A549 (cell line): Measurements from ENCODE around the gene MARK3. TPM values are rescaled to one million over a fixed set of nuclear protein-coding genes. Genes with fewer than 3 reads are reported as not detected.

ENCODE experiments used
- ATAC-seq, 2 experiments: fragments of 200-7000 bp in 1 of 2; fragments of >200 bp in 1 of 2; cut with Nextera tagmentation in 1 of 2; cut with Tn5 transposase in 1 of 2; 3 replicates each; pipeline versions ENCODE4 v1.8.0 to v1.9.1; 2018 to 2020; ENCODE audit warnings: mild to moderate bottlenecking in 1 of 2, moderate library complexity in 1 of 2
- CTCF ChIA-PET: fragments of 300-600 bp; sonication (Branson Sonifier 250); formaldehyde crosslinking; extraction: SDS; loops from one replicate; lab custom pipeline; 2021; ENCODE audit warnings: antibody characterized with exemption, inconsistent platforms; lab: Yijun Ruan, JAX
- POLR2A ChIA-PET: fragments of 350-600 bp; formaldehyde crosslinking; extraction: SDS; loops from one replicate; lab custom pipeline; 2021; ENCODE audit warnings: antibody characterized with exemption, inconsistent platforms; lab: Yijun Ruan, JAX
- DNase-seq, 2 experiments: peaks; one replicate each; pipeline versions ENCODE4 v3.0.0 to v3.0.0-alpha.2; 2011 to 2016; ENCODE audit warnings: low read depth in 1 of 2, low spot score in 1 of 2
- FAIRE-seq: peaks from 2 replicates; lab custom pipeline; 2011; peaks lifted over from hg19 to GRCh38; lab: Jason Lieb, UNC
- H3K27ac ChIP-seq, 2 experiments: fragments of >200 bp; sonication (Bioruptor Twin); formaldehyde crosslinking; 3 replicates each; pipeline ENCODE4 v1.5.1; 2016 to 2017
- H3K4me1 ChIP-seq: fragments of >200 bp; sonication (Bioruptor Twin); formaldehyde crosslinking; 3 replicates; pipeline ENCODE4 v1.6.1; 2016
- H3K4me2 ChIP-seq: fragments of >200 bp; sonication (Bioruptor Twin); formaldehyde crosslinking; 3 replicates; pipeline ENCODE4 v1.6.1; 2016
- H3K4me3 ChIP-seq: fragments of >200 bp; sonication (Bioruptor Twin); formaldehyde crosslinking; 3 replicates; pipeline ENCODE4 v1.5.1; 2016
- H3K9me3 ChIP-seq: fragments of >200 bp; sonication (Bioruptor Twin); formaldehyde crosslinking; 3 replicates; pipeline ENCODE4 v1.6.1; 2016
- BCL3 ChIP-seq: fragments of >200 bp; sonication (Bioruptor Twin); formaldehyde crosslinking; IDR thresholded peaks from 3 replicates; pipeline ENCODE4 v1.6.1; 2016
- CBX2 ChIP-seq: fragments of 200-600 bp; sonication (generic); IDR thresholded peaks from 2 replicates; pipeline ENCODE4 v1.6.1; 2016; ENCODE audit warnings: low read depth, mild to moderate bottlenecking, borderline replicate concordance
- CBX8 ChIP-seq: fragments of 200-600 bp; sonication (generic); IDR thresholded peaks from 2 replicates; pipeline ENCODE4 v1.6.1; 2016
- CHD4 ChIP-seq: fragments of 200-600 bp; sonication (generic); IDR thresholded peaks from 2 replicates; pipeline ENCODE4 v1.6.1; 2016; ENCODE audit warnings: antibody characterized with exemption, mild to moderate bottlenecking, borderline replicate concordance
- ESRRA ChIP-seq: fragments of 150-350 bp; IDR thresholded peaks from 2 replicates; pipeline ENCODE4 v1.6.1; 2014; ENCODE audit warnings: mild to moderate bottlenecking, low read length, borderline replicate concordance
- GATA3 ChIP-seq: IDR thresholded peaks from 2 replicates; pipeline ENCODE4 v1.6.1; 2012; ENCODE audit warnings: borderline replicate concordance
- HMGXB4 ChIP-seq: fragments of 250-450 bp; sonication (Bioruptor Pico); IDR thresholded peaks from 2 replicates; pipeline ENCODE4 v1.5.0; 2021; ENCODE audit warnings: mild to moderate bottlenecking, moderate library complexity, borderline replicate concordance
- HOXA7 ChIP-seq: fragments of 250-450 bp; sonication (Bioruptor Pico); IDR thresholded peaks from 2 replicates; pipeline ENCODE4 v1.5.0; 2020; ENCODE audit warnings: mild to moderate bottlenecking, moderate library complexity
- HOXB5 ChIP-seq: fragments of 250-450 bp; sonication (Bioruptor Pico); IDR thresholded peaks from 2 replicates; pipeline ENCODE4 v1.5.0; 2020; ENCODE audit warnings: mild to moderate bottlenecking, moderate library complexity
- KDM1A ChIP-seq: fragments of 200-600 bp; sonication (generic); IDR thresholded peaks from 2 replicates; pipeline ENCODE4 v1.6.1; 2016; ENCODE audit warnings: low read depth, mild to moderate bottlenecking
- KDM5A ChIP-seq: fragments of 200-600 bp; sonication (generic); IDR thresholded peaks from 2 replicates; pipeline ENCODE4 v1.6.1; 2016; ENCODE audit warnings: antibody characterized with exemption, mild to moderate bottlenecking
- MAFK ChIP-seq: fragments of 450-650 bp; IDR thresholded peaks from 2 replicates; pipeline ENCODE4 v1.6.1; 2014; ENCODE audit not compliant: partially characterized antibody
- MAX ChIP-seq: IDR thresholded peaks from 2 replicates; pipeline ENCODE4 v1.6.1; 2012
- MYC ChIP-seq: IDR thresholded peaks from 2 replicates; pipeline ENCODE4 v1.6.1; 2012; ENCODE audit warnings: mild to moderate bottlenecking, inconsistent platforms, low read length, improper control_type of control experiment, borderline replicate concordance
- NPAS2 ChIP-seq: fragments of 250-450 bp; sonication (Bioruptor Pico); IDR thresholded peaks from 2 replicates; pipeline ENCODE4 v1.8.0; 2022; ENCODE audit warnings: mild to moderate bottlenecking, moderate library complexity, borderline replicate concordance
- NR3C1 ChIP-seq: fragments of >200 bp; sonication (Bioruptor Twin); formaldehyde crosslinking; IDR thresholded peaks from 3 replicates; pipeline ENCODE4 v1.6.1; 2017
- PHF8 ChIP-seq: fragments of 200-600 bp; sonication (generic); IDR thresholded peaks from 2 replicates; pipeline ENCODE4 v1.6.1; 2016; ENCODE audit warnings: low read depth, mild to moderate bottlenecking, antibody characterized with exemption, moderate library complexity, borderline replicate concordance
- POLR2A ChIP-seq: IDR thresholded peaks from 2 replicates; pipeline ENCODE4 v1.6.1; 2012; ENCODE audit warnings: mild to moderate bottlenecking, low read length
- RAD21 ChIP-seq, 2 experiments: fragments of >200 bp in 1 of 2; sonication (Bioruptor Twin) in 1 of 2; formaldehyde crosslinking in 1 of 2; IDR thresholded peaks in 1 of 2; conservative IDR thresholded peaks in 1 of 2; 2 replicates in 1 of 2; 3 replicates in 1 of 2; pipeline ENCODE4 v1.6.1; 2012 to 2018; ENCODE audit warnings: inconsistent platforms in 1 of 2
- RNF2 ChIP-seq: fragments of 200-600 bp; sonication (generic); IDR thresholded peaks from 2 replicates; pipeline ENCODE4 v1.6.1; 2016; ENCODE audit warnings: low read depth, mild to moderate bottlenecking, antibody characterized with exemption, moderate library complexity, borderline replicate concordance
- TP53 ChIP-seq: fragments of 250-450 bp; sonication (Bioruptor Pico); IDR thresholded peaks from 2 replicates; pipeline ENCODE4 v1.5.0; 2021; ENCODE audit warnings: mild to moderate bottlenecking, moderate library complexity
- ZFP36 ChIP-seq: fragments of 450-650 bp; IDR thresholded peaks from 2 replicates; pipeline ENCODE4 v1.6.1; 2014; ENCODE audit warnings: borderline replicate concordance; ENCODE audit not compliant: partially characterized antibody
- ZSCAN20 ChIP-seq: fragments of 250-450 bp; sonication (Bioruptor Pico); IDR thresholded peaks from 2 replicates; pipeline ENCODE4 v1.8.0; 2022; ENCODE audit warnings: mild to moderate bottlenecking, moderate library complexity
- WGBS: methylation state at CpG from one replicate; pipeline ENCODE4 v1.1.6; 2017; ENCODE audit errors: missing lambda C conversion rate; 5-methylcytosine and 5-hydroxymethylcytosine counted together
- polyA plus RNA-seq, 4 experiments: library from polyadenylated mRNA; depleted of rRNA in 3 of 4; stranded (reverse); fragments of >200 nt; fragmentation: RNase III in 1 of 4; extraction: RNeasy Plus Mini Kit Qiagen cat#74134 plus additional on column Dnase treatment in 1 of 4; gene quantifications; 2 replicates in 3 of 4; 3 replicates in 1 of 4; pipeline ENCODE4 v1.2.3, GENCODE V29; 2011 to 2017

Gene MARK3
- polyA plus RNA-seq, 2 of the 4 experiments (the other 2 are of a cell fraction): 59.7 to 97.6 TPM

- FAIRE-seq (no peak), ATAC-seq (no peak)
- Histone ChIP-seq H3K4me2 (no peak overlapping the region), H3K4me3 (no peak overlapping the region)
- TF ChIP-seq KDM1A: 0 out of 2 replicates have a peak, but pooled peaks have one; percentile 21
- TF ChIP-seq RNF2: no peak
- TF ChIP-seq, all 56 proteins: peak for 1
- POLR2A ChIA-PET: no interaction called here
- Histone ChIP-seq H3K9me3 (peaks cover 29% of the 10 kb centered on the region), H3K27ac (peak overlapping the region; percentile 56 to 58; a peak in 5 of 6 replicates), H3K4me1 (0 out of 3 replicates have a peak, but pooled peaks cover 5% of the 10 kb centered on the region)
- WGBS: 0% methylated on average over 1 of the region's 1 CpG
- CTCF ChIA-PET: interaction anchor here (1.0 to 3.0 kb wide), 3 partner anchors 22 to 285 kb away, joined by 3 to 12 read pairs (median 3); no protein-coding TSS in a partner anchor
- DNase-seq: peak in 1 of 2 experiments; percentile 58
Measured at GRCh38 chr14:103362780-103363179, 22.4 kb upstream of the MARK3 start.

GRCh38 chr14:103366741-103367140 is 18.5 kb upstream of the MARK3 start:
- ChIA-PET POLR2A (no interaction called here), CTCF (interaction anchor here (1.1 to 3.4 kb wide), 3 partner anchors 24 to 261 kb away, joined by 4 to 14 read pairs (median 5); no protein-coding TSS in a partner anchor)
- no peak for FAIRE-seq
- Histone ChIP-seq H3K4me3 (no peak overlapping the region), H3K27ac (no peak overlapping the region), H3K9me3 (peaks cover 20% of the 10 kb centered on the region), H3K4me2 (no peak overlapping the region), H3K4me1 (0 out of 3 replicates have a peak, but pooled peaks cover 9% of the 10 kb centered on the region)
- no peak for ATAC-seq
- no peak for DNase-seq
- WGBS: 67% methylated on average over 6 of the region's 6 CpGs
- no peak for TF ChIP-seq KDM5A
- TF ChIP-seq RAD21 (conservative IDR thresholded peaks at IDR 0.05 in 1 of 2, IDR thresholded peaks at IDR 0.05 in 1 of 2): no peak
- TF ChIP-seq HOXA7 (CRISPR knock-in tag): no peak
- TF ChIP-seq MAFK: no peak
- no peak for TF ChIP-seq NR3C1
- no peak for TF ChIP-seq ESRRA
- TF ChIP-seq CBX2: no peak

- no peak for TF ChIP-seq BCL3
- TF ChIP-seq PHF8: no peak
- no peak for TF ChIP-seq ZSCAN20 (CRISPR knock-in tag)
- TF ChIP-seq MYC: no peak
- TF ChIP-seq ZFP36: no peak
- no peak for TF ChIP-seq MAX
- TF ChIP-seq ESRRA: no peak
- TF ChIP-seq NPAS2 (CRISPR knock-in tag): no peak
- no peak for TF ChIP-seq POLR2A
- TF ChIP-seq CHD4: no peak
- no peak for TF ChIP-seq HMGXB4
- TF ChIP-seq MAFK: no peak
- no peak for TF ChIP-seq HOXB5 (CRISPR knock-in tag)
- no peak for TF ChIP-seq CBX8
- TF ChIP-seq TP53 (CRISPR knock-in tag): no peak
- TF ChIP-seq GATA3: no peak
- TF ChIP-seq RAD21 (conservative IDR thresholded peaks at IDR 0.05 in 1 of 2, IDR thresholded peaks at IDR 0.05 in 1 of 2): no peak
- no peak for TF ChIP-seq NR3C1
- no peak overlapping the region; the same call in 2 of the 3 replicates for H3K4me2 ChIP-seq
- ATAC-seq (peak in 1 of 2 experiments; percentile 16; a peak in 1 of 6 replicates), FAIRE-seq (no peak), DNase-seq (no peak)
- H3K9me3 ChIP-seq: peaks cover 9% of the 10 kb centered on the region
- CTCF ChIA-PET: interaction anchor here (1.1 to 3.4 kb wide), 5 partner anchors 10 to 262 kb away, joined by 3 to 14 read pairs (median 4); no protein-coding TSS in a partner anchor
- no peak overlapping the region for H3K4me3 ChIP-seq
- H3K27ac ChIP-seq: peak overlapping the region in 1 of 2 experiments; percentile 45; a peak in 3 of 6 replicates
- WGBS: 73% methylated on average over 4 of the region's 4 CpGs
- peaks cover 21% of the 10 kb centered on the region for H3K4me1 ChIP-seq
- POLR2A ChIA-PET: no interaction called here
Measured at GRCh38 chr14:103367995-103368394, 17.2 kb upstream of the MARK3 start.
